NT2/D1 (cell line): ENCODE results near the gene FLG2.
"Not testable (repeated sequence)": the region's sequence is repeated elsewhere in the genome, so short reads cannot be mapped to it uniquely, and the experiment has no call there.

Experiments used
- SUZ12 ChIP-seq: IDR thresholded peaks from 2 replicates; pipeline ENCODE4 v1.6.1; 2011; ENCODE audit not compliant: insufficient read length, insufficient read depth; ENCODE audit errors: extremely low read depth
- YY1 ChIP-seq: IDR thresholded peaks from 2 replicates; pipeline ENCODE4 v1.6.1; 2011; ENCODE audit not compliant: insufficient read length, insufficient read depth
- ZNF274 ChIP-seq: IDR thresholded peaks from 2 replicates; pipeline ENCODE4 v1.6.1; 2011; ENCODE audit warnings: mild to moderate bottlenecking, low read depth, low read length

DNA sequence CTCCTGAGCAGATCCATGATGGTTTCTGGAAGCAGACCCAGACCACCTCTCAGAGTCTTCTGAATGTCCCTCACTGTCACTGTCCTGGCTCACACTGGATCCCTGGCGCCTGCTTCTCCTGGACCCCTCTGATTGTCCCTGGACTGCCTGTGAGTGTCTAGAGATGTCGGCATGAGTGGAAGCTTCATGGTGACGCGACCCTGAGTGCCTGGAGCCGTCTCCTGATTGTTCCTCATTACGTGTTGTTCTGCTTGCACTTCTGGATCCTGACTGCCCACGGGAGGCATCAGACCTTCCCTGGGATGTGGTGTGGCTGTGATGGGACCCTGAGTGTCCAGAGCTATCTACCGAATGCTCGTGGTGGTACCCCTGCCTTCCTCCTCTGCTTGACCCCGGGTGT is 53.7 kb downstream of the FLG2 start:
- not testable (repeated sequence) for TF ChIP-seq ZNF274, SUZ12, YY1
